GM23338 (cell line): ENCODE data around the gene SLC23A2. TPM values are rescaled to one million over a fixed set of nuclear protein-coding genes. Genes with fewer than 3 reads are reported as not detected.

Source experiments
- ATAC-seq: fragments of 200-7000 bp; cut with Tn5 transposase; 3 replicates; pipeline ENCODE4 v1.9.1; 2020
- DNase-seq: peaks from one replicate; pipeline ENCODE4 v3.0.0-alpha.2; 2015; ENCODE audit warnings: low spot score
- H2AFZ ChIP-seq: fragments of 200-600 bp; sonication (generic); 2 replicates; pipeline ENCODE4 v1.8.0; 2016; ENCODE audit warnings: antibody characterized with exemption, mild to moderate bottlenecking, moderate library complexity
- H3F3A ChIP-seq: fragments of 200-600 bp; sonication (generic); replicated peaks from 2 replicates; pipeline ENCODE4 v1.8.0; 2017; ENCODE audit warnings: antibody characterized with exemption, mixed run types, low read depth
- H3K27ac ChIP-seq: fragments of 200-600 bp; sonication (generic); 2 replicates; pipeline ENCODE4 v1.6.1; 2016; ENCODE audit warnings: low read depth
- H3K27me3 ChIP-seq: fragments of 200-600 bp; sonication (generic); 2 replicates; pipeline ENCODE4 v1.8.0; 2016; ENCODE audit warnings: mild to moderate bottlenecking, mixed run types, moderate library complexity; ENCODE audit not compliant: insufficient read depth
- H3K36me3 ChIP-seq: fragments of 200-600 bp; sonication (generic); 2 replicates; pipeline ENCODE4 v1.8.0; 2016; ENCODE audit warnings: mild to moderate bottlenecking; ENCODE audit not compliant: insufficient read depth
- H3K4me1 ChIP-seq: fragments of 200-600 bp; sonication (generic); 2 replicates; pipeline ENCODE4 v1.8.0; 2016; ENCODE audit warnings: mild to moderate bottlenecking, moderate library complexity; ENCODE audit not compliant: insufficient read depth
- H3K4me2 ChIP-seq: fragments of 200-600 bp; sonication (generic); 2 replicates; pipeline ENCODE4 v1.7.1; 2017; ENCODE audit warnings: mixed run types
- H3K4me3 ChIP-seq: fragments of 200-600 bp; sonication (generic); 2 replicates; pipeline ENCODE4 v1.6.1; 2016; ENCODE audit warnings: mixed run types
- H3K79me2 ChIP-seq: fragments of 200-600 bp; sonication (generic); replicated peaks from 2 replicates; pipeline ENCODE4 v1.8.0; 2017; ENCODE audit warnings: mild to moderate bottlenecking; ENCODE audit not compliant: insufficient read depth
- H3K9me2 ChIP-seq: fragments of 200-600 bp; sonication (generic); 2 replicates; pipeline ENCODE4 v1.8.0; 2017; ENCODE audit not compliant: insufficient read depth
- H4K20me1 ChIP-seq: fragments of 200-600 bp; sonication (generic); replicated peaks from 2 replicates; pipeline ENCODE4 v1.8.0; 2017; ENCODE audit warnings: mild to moderate bottlenecking; ENCODE audit not compliant: insufficient read depth
- H3K27ac Mint-ChIP-seq: 2 replicates; pipeline ENCODE4 v1.8.0; 2020; ENCODE audit warnings: inconsistent platforms, mild to moderate bottlenecking, moderate library complexity, mixed read lengths
- H3K27me3 Mint-ChIP-seq: 3 replicates; pipeline ENCODE4 v1.8.0; 2022; ENCODE audit warnings: low read depth, mild to moderate bottlenecking, moderate library complexity, mixed read lengths, inconsistent platforms; ENCODE audit not compliant: insufficient read depth, poor library complexity
- H3K36me3 Mint-ChIP-seq: 3 replicates; pipeline ENCODE4 v1.8.0; 2021; ENCODE audit warnings: low read depth, mild to moderate bottlenecking, inconsistent platforms, moderate library complexity, mixed read lengths
- H3K4me1 Mint-ChIP-seq: 3 replicates; pipeline ENCODE4 v1.8.0; 2020; ENCODE audit warnings: mild to moderate bottlenecking, inconsistent platforms, mixed read lengths
- H3K4me3 Mint-ChIP-seq: 3 replicates; pipeline ENCODE4 v1.8.0; 2021; ENCODE audit warnings: moderate library complexity, mild to moderate bottlenecking, inconsistent platforms, mixed read lengths
- H3K9me3 Mint-ChIP-seq: 3 replicates; pipeline ENCODE4 v1.8.0; 2020; ENCODE audit warnings: moderate library complexity, mild to moderate bottlenecking, inconsistent platforms, mixed read lengths
- CREB1 ChIP-seq: fragments of 250-450 bp; sonication (Bioruptor Pico); IDR thresholded peaks from 2 replicates; pipeline ENCODE4 v1.5.0; 2020; ENCODE audit warnings: low read depth, mild to moderate bottlenecking, moderate library complexity
- CTCF ChIP-seq, 2 experiments: fragments of 200-600 bp in 1 of 2; sonication (generic) in 1 of 2; conservative IDR thresholded peaks; 2 replicates each; pipeline versions ENCODE4 v1.5.1 to v1.6.1; 2016 to 2017; ENCODE audit warnings: antibody characterized with exemption in 2 of 2, low read depth in 2 of 2, mild to moderate bottlenecking in 2 of 2, moderate library complexity in 1 of 2
- ETS1 ChIP-seq: IDR thresholded peaks from 2 replicates; pipeline ENCODE4 v1.6.1; 2016; ENCODE audit warnings: antibody characterized with exemption
- EZH2 ChIP-seq: fragments of 200-600 bp; sonication (generic); IDR thresholded peaks from one replicate; pipeline ENCODE4 v1.8.0; 2017; ENCODE audit warnings: antibody characterized with exemption, mild to moderate bottlenecking, low read depth; ENCODE audit not compliant: unreplicated experiment
- EZH2phosphoT487 ChIP-seq: fragments of 200-600 bp; sonication (generic); IDR thresholded peaks from one replicate; pipeline ENCODE4 v1.8.1; 2018; ENCODE audit warnings: antibody characterized with exemption; ENCODE audit not compliant: unreplicated experiment
- JUNB ChIP-seq: IDR thresholded peaks from one replicate; pipeline ENCODE4 v1.6.1; 2016; ENCODE audit warnings: antibody characterized with exemption; ENCODE audit not compliant: unreplicated experiment
- NANOG ChIP-seq: IDR thresholded peaks from 2 replicates; pipeline ENCODE4 v1.6.1; 2016; ENCODE audit warnings: antibody characterized with exemption, borderline replicate concordance
- POLR2AphosphoS5 ChIP-seq: IDR thresholded peaks from 2 replicates; pipeline ENCODE4 v1.6.1; 2016; ENCODE audit warnings: antibody characterized with exemption, low read depth
- REST ChIP-seq: IDR thresholded peaks from one replicate; pipeline ENCODE4 v1.6.1; 2018; ENCODE audit warnings: antibody characterized with exemption; ENCODE audit not compliant: unreplicated experiment
- STAT1 ChIP-seq: IDR thresholded peaks from one replicate; pipeline ENCODE4 v1.6.1; 2016; ENCODE audit warnings: antibody characterized with exemption; ENCODE audit not compliant: unreplicated experiment
- ZNF114 ChIP-seq: fragments of 250-450 bp; sonication (Bioruptor Pico); IDR thresholded peaks from 2 replicates; pipeline ENCODE4 v1.5.0; 2020; ENCODE audit warnings: mild to moderate bottlenecking, moderate library complexity
- ZNF331 ChIP-seq: fragments of 250-450 bp; sonication (Bioruptor Pico); IDR thresholded peaks from 2 replicates; pipeline ENCODE4 v1.5.0; 2020; ENCODE audit warnings: low read depth, mild to moderate bottlenecking, moderate library complexity
- ZNF462 ChIP-seq: fragments of 250-450 bp; sonication (Bioruptor Pico); IDR thresholded peaks from 2 replicates; pipeline ENCODE4 v1.5.0; 2020; ENCODE audit warnings: mild to moderate bottlenecking, moderate library complexity
- polyA plus RNA-seq: library from polyadenylated mRNA; unstranded; fragments of >200 nt; fragmentation: Nextera tagmentation; extraction: Ambion mirVana; gene quantifications from 2 replicates; pipeline ENCODE4 v1.2.1, GENCODE V29; 2016
- total RNA-seq: library from RNA; depleted of rRNA; stranded (reverse); fragments of >200 nt; shearing (Covaris generic); gene quantifications from 2 replicates; pipeline ENCODE4 v1.2.3, GENCODE V29; 2014

Gene SLC23A2
- total and polyA plus RNA-seq, 2 experiments from 2014 or later = 4.4 to 20.2 TPM

- ATAC-seq (no peak), DNase-seq (no peak)
- Mint-ChIP-seq H3K4me1 (peaks cover 10% of the 10 kb centered on the region), H3K4me3 (no peak overlapping the region), H3K27me3 (peaks cover 2% of the 10 kb centered on the region), H3K9me3 (no peaks in the 10 kb centered on the region), H3K36me3 (no peaks in the 10 kb centered on the region), H3K27ac (no peak overlapping the region)
- Histone ChIP-seq H3K4me1 (peaks cover 4% of the 10 kb centered on the region; the same call in 1 of the 2 replicates), H3K79me2 (no peaks in the 10 kb centered on the region), H4K20me1 (no peaks in the 10 kb centered on the region; the same call in 1 of the 2 replicates), H3K36me3 (0 out of 2 replicates have a peak, but pooled peaks cover 3% of the 10 kb centered on the region), H3K4me3 (no peak overlapping the region), H3K4me2 (no peak overlapping the region), H3K27ac (no peak overlapping the region), H2AFZ (no peak overlapping the region), H3K27me3 (no peaks in the 10 kb centered on the region), H3F3A (no peaks in the 10 kb centered on the region), H3K9me2 (no peaks in the 10 kb centered on the region)
- TF ChIP-seq REST (no peak), JUNB (no peak), POLR2AphosphoS5 (no peak), EZH2 (no peak), ZNF331 (CRISPR knock-in tag) (no peak), EZH2phosphoT487 (no peak), ETS1 (no peak), ZNF462 (CRISPR knock-in tag) (no peak), NANOG (no peak), STAT1 (no peak), CTCF (conservative IDR thresholded peaks at IDR 0.05; ENCODE audit: low read depth in 2 of 2) (no peak), ZNF114 (no peak), CREB1 (CRISPR knock-in tag) (no peak)
These were observed 71.5 kb downstream of the SLC23A2 start for GRCh38 chr20:4929686-4930397.
